ENCODE measurements around the gene PTPRJ.
"Not testable (repeated sequence)": the region's sequence is repeated elsewhere in the genome, so short reads cannot be mapped to it uniquely, and the experiment has no call there.

PTPRJ gene

GRCh38 chr11:47980088-47980906 lies at the start of gene PTPRJ:
PTPRJ (plus strand) TSS chr11:47980559; CDS start chr11:47980913, 354 bp downstream.
- peak; percentile 21 for DNase-seq (ENCODE audit: low read depth, low spot score)

GRCh38 chr11:47932544-47932943 lies 47.8 kb upstream of the PTPRJ start:
- no peak for DNase-seq (ENCODE audit: low read depth, low spot score)

- not testable (repeated sequence) for DNase-seq (ENCODE audit: low read depth, low spot score)
These were observed 46.6 kb upstream of the PTPRJ start for GRCh38 chr11:47933797-47934196.

GRCh38 chr11:47938791-47939560 lies 41.4 kb upstream of the PTPRJ start:
- DNase-seq (ENCODE audit: low read depth, low spot score), result no peak

GRCh38 chr11:47940904-47941649 lies 39.3 kb upstream of the PTPRJ start:
- DNase-seq (ENCODE audit: low read depth, low spot score), result no peak

GRCh38 chr11:47941907-47942558 lies 38.3 kb upstream of the PTPRJ start:
- no peak for DNase-seq (ENCODE audit: low read depth, low spot score)

- DNase-seq (ENCODE audit: low read depth, low spot score), result no peak
These were observed 36.4 kb upstream of the PTPRJ start for GRCh38 chr11:47943721-47944586.

GRCh38 chr11:47944632-47945031 lies 35.7 kb upstream of the PTPRJ start:
- no peak for DNase-seq (ENCODE audit: low read depth, low spot score)

- no peak for DNase-seq (ENCODE audit: low read depth, low spot score)
These were observed 33.4 kb upstream of the PTPRJ start for GRCh38 chr11:47946682-47947559.

GRCh38 chr11:47948137-47948536 lies 32.2 kb upstream of the PTPRJ start:
- DNase-seq (ENCODE audit: low read depth, low spot score), result no peak

GRCh38 chr11:47949001-47949675 lies 31.2 kb upstream of the PTPRJ start:
- not testable (repeated sequence) for DNase-seq (ENCODE audit: low read depth, low spot score)

GRCh38 chr11:47950396-47950795 lies 30.0 kb upstream of the PTPRJ start:
- DNase-seq (ENCODE audit: low read depth, low spot score), result peak; percentile 51

GRCh38 chr11:47951504-47951903 lies 28.9 kb upstream of the PTPRJ start:
- not testable (repeated sequence) for DNase-seq (ENCODE audit: low read depth, low spot score)

GRCh38 chr11:47955061-47955755 lies 25.2 kb upstream of the PTPRJ start:
- DNase-seq (ENCODE audit: low read depth, low spot score), result no peak

GRCh38 chr11:47960015-47960414 lies 20.3 kb upstream of the PTPRJ start:
- DNase-seq (ENCODE audit: low read depth, low spot score), result no peak

GRCh38 chr11:47961383-47961782 lies 19.0 kb upstream of the PTPRJ start:
- no peak for DNase-seq (ENCODE audit: low read depth, low spot score)

- no peak for DNase-seq (ENCODE audit: low read depth, low spot score)
These were observed 15.8 kb upstream of the PTPRJ start for GRCh38 chr11:47964546-47964945.
